Measurements from ENCODE around the gene SLC1A6.
A peak's percentile ranks its signal among the peaks of the same experiment; 100 is the strongest.
"Not testable (repeated sequence)": the region's sequence is repeated elsewhere in the genome, so short reads cannot be mapped to it uniquely, and the experiment has no call there.

The SLC1A6 gene

DNA sequence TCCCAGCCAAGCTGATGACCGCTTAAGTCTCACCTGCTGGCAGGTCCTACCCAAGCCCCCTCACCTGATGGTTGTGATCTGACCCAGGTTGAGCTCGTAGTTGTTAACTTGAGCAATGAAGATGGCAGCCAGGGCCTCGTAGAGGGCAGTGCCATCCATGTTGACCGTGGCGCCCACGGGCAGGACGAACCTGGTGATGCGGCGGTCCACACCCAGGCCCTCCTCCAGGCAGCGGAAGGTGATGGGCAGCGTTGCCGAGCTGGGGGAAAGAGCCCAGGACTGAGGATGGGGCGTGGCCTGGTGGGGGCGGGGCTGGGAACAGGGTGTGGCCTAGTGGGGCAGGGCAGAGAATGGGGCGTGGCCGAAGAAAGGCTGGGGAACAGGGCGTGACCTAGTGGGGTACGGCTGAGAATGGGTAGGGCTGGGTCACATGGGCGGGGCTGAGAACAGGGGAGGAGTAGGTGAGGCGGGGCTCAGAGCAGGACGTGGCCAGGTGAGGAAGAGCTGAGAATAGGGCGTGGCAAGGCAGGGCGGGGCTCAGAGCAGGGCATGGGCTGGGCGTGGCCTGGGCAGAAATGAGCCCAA, 25.5 kb downstream of the SLC1A6 start:
- DNase-seq, result no peak

- no peak for DNase-seq
Measured at GRCh38 chr19:14952767-14953166, 26.9 kb downstream of the SLC1A6 start.

GRCh38 chr19:14950421-14950820, 29.2 kb downstream of the SLC1A6 start:
- DNase-seq, result no peak

DNA sequence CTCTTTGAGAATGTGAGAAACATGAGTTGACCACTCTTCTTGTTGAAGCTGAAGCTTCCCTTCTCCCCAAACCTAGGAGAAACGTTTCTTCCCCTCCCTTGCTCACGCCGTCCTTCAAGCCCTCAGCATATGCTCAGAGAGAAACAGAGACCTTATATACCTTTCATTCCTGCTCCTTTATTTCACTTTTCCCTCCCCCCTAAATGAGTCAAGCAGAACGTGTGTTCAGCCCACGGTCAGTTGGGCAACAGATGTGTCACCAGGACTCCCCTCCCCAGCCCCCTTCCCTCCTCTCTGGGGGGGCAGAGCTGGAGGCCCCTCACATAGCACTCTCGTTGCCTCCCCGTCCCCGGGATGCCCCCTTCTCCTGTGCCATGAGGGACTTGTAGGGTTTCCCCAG, 29.8 kb downstream of the SLC1A6 start:
- DNase-seq, result no peak

DNA sequence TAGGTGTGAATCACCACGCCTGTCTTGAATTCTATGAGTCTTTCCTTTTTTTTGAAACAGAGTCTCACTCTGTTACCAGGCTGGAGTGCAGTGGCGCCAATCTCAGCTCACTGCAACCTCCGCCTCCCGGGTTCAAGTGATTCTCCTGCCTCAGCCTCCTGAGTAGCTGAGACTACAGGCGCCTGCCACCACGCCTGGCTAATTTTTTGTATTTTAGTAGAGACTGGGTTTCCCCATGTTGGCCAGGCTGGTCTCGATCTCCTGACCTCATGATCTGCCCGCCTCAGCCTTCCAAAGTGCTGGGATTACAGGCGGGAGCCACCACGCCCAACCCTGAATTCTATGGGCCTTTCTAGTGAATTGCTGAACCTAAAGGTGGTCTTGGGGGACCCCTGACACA, 30.3 kb downstream of the SLC1A6 start:
- not testable (repeated sequence) for DNase-seq

- DNase-seq, result no peak
Measured at GRCh38 chr19:14944456-14944855, 35.2 kb downstream of the SLC1A6 start.

DNA sequence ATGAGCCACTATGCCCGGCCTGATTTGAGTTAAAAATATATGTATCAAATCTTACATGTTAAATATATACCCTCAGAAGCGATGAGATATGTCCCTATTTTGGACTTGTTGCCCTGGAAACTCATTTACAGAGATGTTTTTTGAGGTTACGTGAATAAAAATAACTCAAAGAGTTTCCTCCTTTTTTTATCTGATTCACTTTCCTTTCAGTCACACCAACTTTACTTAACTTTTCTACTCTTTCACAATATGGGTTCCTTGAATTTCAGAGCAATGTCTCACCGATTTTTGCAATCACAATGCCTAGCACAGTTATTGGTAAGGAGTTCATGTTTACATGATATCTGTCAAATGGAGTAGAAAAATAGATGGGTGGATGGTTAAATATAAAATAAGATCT, 36.1 kb downstream of the SLC1A6 start:
- peak; percentile 99 for DNase-seq

GRCh38 chr19:14941189-14941588, 38.5 kb downstream of the SLC1A6 start, which contains the start of gene OR7C2:
Gene OR7C2, plus strand, starts transcription at chr19:14941489. Its CDS starts 0 bp downstream, at chr19:14941489.
- no peak for DNase-seq

DNA sequence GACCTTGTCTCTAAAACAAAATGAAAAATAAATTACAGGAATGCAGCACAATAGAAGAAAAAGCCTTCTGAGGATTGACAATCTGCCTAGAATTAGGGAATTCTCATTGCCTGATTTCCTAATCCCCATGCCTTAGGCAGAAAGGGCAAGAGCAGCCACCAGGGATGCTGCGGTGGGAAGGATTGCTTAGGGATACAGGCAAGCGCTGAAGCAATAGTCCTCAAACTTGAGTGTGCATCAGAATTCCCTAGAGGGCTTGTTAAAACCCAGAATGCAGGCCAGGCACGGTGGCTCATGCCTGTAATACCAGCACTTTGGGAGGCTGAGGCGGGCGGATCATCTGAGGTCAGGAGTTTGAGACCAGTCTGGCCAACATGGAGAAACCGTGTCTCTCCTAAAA, 39.4 kb downstream of the SLC1A6 start:
- no peak for DNase-seq

- DNase-seq, result no peak
Measured at GRCh38 chr19:14933506-14933905, 46.2 kb downstream of the SLC1A6 start.

- DNase-seq, result peak; percentile 28
Measured at GRCh38 chr19:14916848-14917247, 62.8 kb downstream of the SLC1A6 start.

GRCh38 chr19:14915116-14915515, 64.5 kb downstream of the SLC1A6 start:
- no peak for DNase-seq

DNA sequence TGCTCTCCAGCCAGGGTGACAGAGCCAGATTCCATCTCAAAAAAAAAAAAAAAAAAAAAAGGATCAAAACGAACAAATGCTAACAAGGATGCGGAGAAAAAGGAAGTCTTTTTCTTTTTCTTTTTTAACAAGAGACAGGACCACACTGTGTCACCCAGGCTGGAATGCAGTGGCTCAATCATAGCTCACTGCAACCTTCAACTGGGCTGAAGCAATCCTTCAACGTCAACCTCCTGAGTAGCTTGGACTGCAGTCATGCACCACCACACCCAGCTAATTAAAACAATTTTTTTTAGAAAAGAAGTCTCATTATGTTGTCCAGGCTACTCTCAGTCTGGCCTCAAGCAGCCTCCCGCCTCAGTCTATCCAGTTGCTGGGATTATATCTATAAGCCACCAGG, 73.0 kb downstream of the SLC1A6 start:
- DNase-seq, result no peak

DNA sequence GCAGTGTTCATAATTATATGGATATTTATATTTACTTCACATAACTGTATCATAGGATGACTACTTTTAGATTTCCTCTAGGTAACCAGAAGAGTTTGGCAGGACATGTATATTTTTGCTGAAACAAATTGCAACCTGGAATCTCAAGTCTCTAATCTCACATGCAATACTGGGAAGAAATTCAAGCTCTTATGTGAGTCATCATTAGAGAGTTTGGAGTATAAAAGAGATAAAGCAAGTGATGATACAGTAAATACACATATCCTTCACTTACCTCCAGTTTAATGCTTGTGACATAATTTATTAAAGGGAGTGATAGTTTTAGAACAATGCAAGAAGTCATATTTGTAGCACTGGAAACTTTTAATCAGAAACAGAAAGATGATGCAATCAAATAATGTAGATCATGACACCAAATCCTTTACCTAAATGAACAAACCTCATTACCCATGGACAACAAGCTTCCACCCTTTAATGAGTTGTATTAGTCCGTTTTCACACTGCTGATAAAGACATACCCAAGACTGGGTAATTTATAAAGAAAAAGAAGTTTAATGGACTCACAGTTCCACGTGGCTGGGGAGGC, 77.9 kb downstream of the SLC1A6 start:
- no peak for DNase-seq

Measured in MV-4-11 (cell line).